HG03558 (cell line): Measurements from ENCODE around the gene EPHA8.

Source experiments
- ATAC-seq: cut with Tn5 transposase; IDR thresholded peaks from one replicate; pipeline ENCODE4 v1.9.1; 2021; ENCODE audit warnings: moderate number of reproducible peaks; ENCODE audit not compliant: unreplicated experiment; ENCODE audit errors: extremely low read depth

Gene EPHA8

GRCh38 chr1:22535399-22535798 lies 27.9 kb upstream of the EPHA8 start:
- ATAC-seq = no peak

GRCh38 chr1:22536506-22536905 lies 26.8 kb upstream of the EPHA8 start:
- no peak for ATAC-seq

GRCh38 chr1:22537441-22538139 lies 25.7 kb upstream of the EPHA8 start:
- no peak for ATAC-seq

GRCh38 chr1:22539510-22540118 lies 23.7 kb upstream of the EPHA8 start:
- no peak for ATAC-seq

GRCh38 chr1:22540337-22540736 lies 23.0 kb upstream of the EPHA8 start:
- ATAC-seq = no peak

DNA sequence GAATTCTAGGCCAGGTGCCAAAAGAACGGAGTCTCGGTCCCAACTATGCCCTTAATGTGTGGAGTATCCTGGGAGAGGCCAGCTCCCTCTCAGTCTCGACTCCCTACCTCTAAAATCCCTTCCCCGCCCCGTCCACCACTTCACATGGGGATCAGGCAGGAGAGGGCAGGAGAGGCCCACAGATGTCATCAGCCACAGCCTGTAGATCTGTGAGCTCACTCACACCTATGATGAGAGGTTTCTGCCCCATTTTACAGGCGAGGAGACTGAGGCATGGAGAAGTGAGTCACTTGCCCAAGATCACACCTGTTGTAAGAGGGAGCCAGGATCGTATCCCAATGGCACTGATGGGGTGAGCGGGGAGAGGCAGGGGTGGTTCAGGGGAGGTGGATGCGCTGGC lies 20.4 kb upstream of the EPHA8 start:
- ATAC-seq = no peak

DNA sequence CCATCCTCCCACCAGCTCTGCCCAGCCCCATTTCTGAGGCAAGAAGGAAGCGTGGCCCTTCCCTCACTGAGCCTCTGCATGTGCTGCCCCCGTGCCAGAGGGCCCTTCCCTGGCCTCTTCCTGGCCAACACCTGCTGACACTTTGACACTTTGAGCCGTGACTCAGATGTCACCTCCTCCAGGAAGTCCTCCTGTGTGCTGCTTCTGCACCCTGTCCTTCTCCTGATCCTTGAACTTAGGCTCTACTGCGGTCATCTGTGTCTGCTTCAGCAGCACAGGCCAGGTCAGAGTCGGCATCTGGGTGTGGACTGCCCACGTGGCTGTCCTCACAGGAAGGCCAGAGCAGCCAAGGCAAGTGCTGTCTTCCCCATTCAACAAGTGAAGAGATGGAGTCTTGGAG lies 19.6 kb upstream of the EPHA8 start:
- no peak for ATAC-seq

DNA sequence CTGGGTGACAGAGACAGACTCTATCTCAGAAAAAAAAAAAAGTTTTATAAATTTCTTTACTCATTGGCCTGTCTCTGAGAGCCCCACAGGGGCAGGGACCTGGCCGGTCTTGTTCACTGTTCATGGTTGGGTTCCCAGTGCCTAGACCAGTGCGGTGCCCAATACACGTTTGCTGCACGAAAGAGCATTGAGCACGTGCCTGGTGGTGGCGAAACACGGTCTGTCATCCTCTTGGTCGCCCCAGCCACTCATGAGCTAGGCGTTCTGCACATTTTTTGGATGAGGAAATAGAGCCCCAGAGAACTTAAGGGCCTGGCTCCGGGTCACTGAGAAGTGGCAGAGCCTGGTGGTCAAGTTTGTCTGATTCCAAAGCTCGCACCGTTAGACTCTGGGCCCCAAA lies 18.7 kb upstream of the EPHA8 start:
- ATAC-seq = no peak

GRCh38 chr1:22545141-22545540 lies 18.1 kb upstream of the EPHA8 start:
- ATAC-seq = no peak

DNA sequence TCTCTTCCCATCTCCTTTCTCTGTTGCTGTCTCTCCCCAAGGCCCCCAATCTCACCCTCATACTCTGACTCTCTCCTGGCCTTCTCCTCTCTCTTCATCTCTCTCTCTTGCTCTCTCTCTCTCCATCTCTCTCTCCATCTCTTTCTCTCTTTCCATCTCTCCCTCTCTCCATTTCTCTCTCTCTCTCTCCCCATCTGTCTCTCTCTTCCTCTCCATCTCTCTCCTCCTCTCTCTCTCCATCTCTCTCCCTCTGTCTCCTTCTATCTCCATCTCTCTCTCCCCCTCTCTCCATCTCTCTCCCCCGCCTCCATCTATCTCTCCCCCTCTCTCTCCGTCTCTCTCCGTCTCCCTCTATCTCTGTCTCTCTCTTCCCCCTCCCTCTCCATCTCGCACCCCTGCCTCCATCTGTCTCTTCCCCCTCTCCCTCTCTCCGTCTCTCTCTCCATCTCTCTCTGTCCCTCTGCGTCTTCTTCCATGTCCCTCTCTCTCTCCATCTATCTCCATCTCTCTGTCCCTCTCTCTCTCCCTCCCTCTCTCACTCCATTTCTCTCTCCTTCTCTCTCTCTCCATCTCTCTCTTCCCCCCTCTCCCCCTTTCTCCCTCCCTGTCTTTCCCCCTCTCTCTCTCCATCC lies 16.0 kb upstream of the EPHA8 start:
- ATAC-seq = no peak

DNA sequence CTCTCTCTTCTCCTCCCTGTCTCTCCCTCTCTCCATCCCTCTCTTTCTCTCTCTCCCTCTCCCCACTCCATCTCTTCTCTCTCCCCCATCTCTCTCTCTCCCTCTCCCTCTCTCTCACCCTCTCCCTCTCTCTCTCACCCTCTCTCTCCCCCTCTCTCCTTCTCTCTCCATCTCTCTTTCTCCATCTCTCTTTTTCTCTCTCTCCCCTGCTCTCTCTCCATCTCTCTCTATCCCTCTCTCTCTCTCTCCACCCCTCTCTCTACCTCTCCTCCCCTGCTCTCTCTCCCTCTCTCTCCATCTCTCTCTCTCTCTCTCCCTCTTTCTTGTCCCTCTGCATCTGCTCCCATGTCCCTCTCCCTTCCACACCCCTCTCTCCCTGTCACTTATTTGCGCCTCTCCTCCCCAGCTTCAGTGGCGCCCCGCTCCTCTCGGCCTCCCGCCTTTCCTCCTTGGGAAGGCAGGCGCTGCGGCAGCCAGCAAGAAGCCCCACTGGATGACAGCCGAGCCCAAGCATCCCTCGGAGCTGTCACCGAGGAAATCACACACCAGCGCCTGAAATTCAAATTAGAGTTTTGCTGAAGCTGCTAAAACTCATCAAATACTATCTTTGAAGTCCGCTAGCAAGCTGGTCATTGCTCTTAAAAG lies 15.3 kb upstream of the EPHA8 start:
- no peak for ATAC-seq

- no peak for ATAC-seq
Observed at GRCh38 chr1:22550021-22550420, 13.3 kb upstream of the EPHA8 start.

GRCh38 chr1:22551591-22551990 lies 11.7 kb upstream of the EPHA8 start:
- no peak for ATAC-seq

- no peak for ATAC-seq
Observed at GRCh38 chr1:22552021-22552420, 11.3 kb upstream of the EPHA8 start.

DNA sequence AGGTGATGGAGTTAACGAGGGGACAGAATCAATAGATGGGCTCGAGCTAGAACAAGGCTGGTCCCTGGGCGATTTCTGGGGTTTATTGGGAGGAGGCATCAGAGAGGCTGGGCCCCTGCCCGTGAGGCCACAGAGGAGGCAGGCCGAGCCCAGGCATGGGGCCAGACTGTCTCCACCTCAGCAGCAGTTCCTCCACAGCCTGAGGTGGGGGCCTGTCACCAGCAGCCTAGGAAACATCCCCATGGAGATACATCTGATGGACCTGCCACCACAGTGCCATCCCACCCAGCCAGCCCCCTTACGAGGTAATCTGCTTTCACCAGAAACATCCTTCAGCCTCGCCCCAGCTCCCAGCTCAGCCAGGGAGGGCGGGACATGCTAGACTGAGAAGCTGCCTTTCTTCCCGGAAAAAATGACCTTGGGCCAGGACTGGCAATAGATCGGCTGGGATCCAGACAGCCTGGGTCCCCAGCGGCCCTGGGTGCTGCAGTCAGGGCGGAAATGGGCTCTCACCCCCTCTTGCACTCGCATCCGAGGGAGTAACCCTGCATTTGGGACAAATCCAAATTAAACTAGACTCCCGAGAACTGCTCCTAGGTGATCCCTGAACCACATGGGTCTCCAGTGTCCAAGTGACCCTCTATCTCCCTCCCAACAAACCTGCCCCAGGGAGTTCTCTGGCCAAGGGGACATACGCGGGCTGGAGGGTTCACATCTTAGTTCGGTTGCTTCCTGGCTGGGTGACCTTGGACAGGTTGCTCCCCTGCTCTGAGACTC lies 10.0 kb upstream of the EPHA8 start:
- ATAC-seq = no peak

GRCh38 chr1:22553991-22554522 lies 9.2 kb upstream of the EPHA8 start:
- no peak for ATAC-seq

GRCh38 chr1:22555371-22555656 lies 8.0 kb upstream of the EPHA8 start:
- ATAC-seq = no peak

DNA sequence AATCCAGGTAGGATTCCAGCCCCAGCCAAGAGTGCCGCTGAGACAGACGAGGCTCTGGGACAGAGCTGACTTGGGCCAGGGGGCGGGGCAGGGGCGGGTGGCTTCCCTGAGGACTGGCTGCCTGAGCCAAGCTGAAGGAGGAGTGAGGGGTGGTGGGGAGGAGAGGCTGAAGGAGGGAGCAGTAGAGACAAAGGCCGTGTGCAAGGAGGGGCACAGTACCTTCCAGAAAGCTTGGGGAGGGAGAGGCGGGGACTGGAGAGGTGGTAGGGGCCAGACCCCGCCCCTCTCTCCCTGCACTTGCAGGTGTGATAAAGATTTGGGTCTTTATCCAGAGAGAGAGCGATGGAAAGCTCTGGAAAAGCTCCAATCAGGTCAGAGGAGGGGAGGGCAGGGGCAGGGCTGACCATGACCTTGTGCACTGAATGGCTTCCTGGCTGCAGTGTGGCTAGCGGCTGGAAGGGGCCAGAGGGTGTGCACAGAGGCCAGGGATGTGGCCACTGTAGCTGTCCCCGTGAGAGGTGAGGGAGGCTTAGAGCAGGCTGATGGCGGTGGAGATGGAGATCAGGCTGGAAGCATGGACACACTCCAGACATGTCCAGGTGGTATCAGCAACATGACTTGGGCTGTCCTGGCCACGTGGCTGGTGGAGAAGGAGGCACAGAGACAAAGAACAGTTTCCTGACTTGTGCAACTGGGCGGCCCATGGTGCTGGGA lies 6.7 kb upstream of the EPHA8 start:
- ATAC-seq = no peak

GRCh38 chr1:22557341-22557950 lies 5.8 kb upstream of the EPHA8 start:
- ATAC-seq = no peak
